A549 (cell line): ENCODE measurements around the gene POLE2.

Experiments
- HMGXB4 ChIP-seq: fragments of 250-450 bp; sonication (Bioruptor Pico); IDR thresholded peaks from 2 replicates; pipeline ENCODE4 v1.5.0; 2021; ENCODE audit warnings: mild to moderate bottlenecking, moderate library complexity, borderline replicate concordance
- NFE2L2 ChIP-seq: fragments of 150-350 bp; conservative IDR thresholded peaks from 2 replicates; pipeline ENCODE4 v1.6.1; 2014; ENCODE audit warnings: low read length
- POLR2A ChIP-seq: IDR thresholded peaks from 2 replicates; pipeline ENCODE4 v1.6.1; 2012; ENCODE audit warnings: mild to moderate bottlenecking, low read length
- RFX5 ChIP-seq: fragments of 450-650 bp; IDR thresholded peaks from 2 replicates; pipeline ENCODE4 v1.7.1; 2014; ENCODE audit warnings: antibody characterized with exemption, mild to moderate bottlenecking, moderate library complexity

GRCh38 chr14:49677643-49678042 is 10.4 kb downstream of the POLE2 start:
- TF ChIP-seq NFE2L2 (no peak), HMGXB4 (CRISPR knock-in tag) (no peak), RFX5 (no peak), POLR2A (no peak)
